Middle frontal gyrus (tissue), 1 donor: ENCODE results near the gene EYS.
"Not testable (repeated sequence)": the region's sequence is repeated elsewhere in the genome, so short reads cannot be mapped to it uniquely, and the experiment has no call there.

Experiments used
- DNase-seq: peaks from one replicate; pipeline ENCODE4 v3.0.0-alpha.2; 2015; ENCODE audit warnings: low spot score; ENCODE audit errors: extremely low spot score

The EYS gene

GRCh38 chr6:64486578-64487351, 1220.3 kb downstream of the EYS start:
- DNase-seq = no peak

GRCh38 chr6:64483956-64484499, 1223.0 kb downstream of the EYS start:
- DNase-seq = no peak

GRCh38 chr6:64482631-64483030, 1224.4 kb downstream of the EYS start:
- DNase-seq = no peak

GRCh38 chr6:64479134-64479533, 1227.9 kb downstream of the EYS start:
- DNase-seq = no peak

GRCh38 chr6:64477391-64477790, 1229.6 kb downstream of the EYS start:
- DNase-seq = no peak

GRCh38 chr6:64476935-64477334, 1230.1 kb downstream of the EYS start:
- DNase-seq = no peak

GRCh38 chr6:64469405-64469804, 1237.6 kb downstream of the EYS start:
- DNase-seq = not testable (repeated sequence)

- DNase-seq = no peak
Measured at GRCh38 chr6:64467656-64468055, 1239.4 kb downstream of the EYS start.

GRCh38 chr6:64459411-64459944, 1247.5 kb downstream of the EYS start:
- DNase-seq = no peak

GRCh38 chr6:64448101-64448500, 1258.9 kb downstream of the EYS start:
- not testable (repeated sequence) for DNase-seq

- DNase-seq = no peak
Measured at GRCh38 chr6:64445038-64445437, 1262.0 kb downstream of the EYS start.

GRCh38 chr6:64439274-64439673, 1267.8 kb downstream of the EYS start:
- DNase-seq = no peak

- DNase-seq = no peak
Measured at GRCh38 chr6:64437996-64438395, 1269.0 kb downstream of the EYS start.

- no peak for DNase-seq
Measured at GRCh38 chr6:64429926-64430325, 1277.1 kb downstream of the EYS start.

GRCh38 chr6:64428186-64428585, 1278.8 kb downstream of the EYS start:
- DNase-seq = no peak

- DNase-seq = peak; percentile 78
Measured at GRCh38 chr6:64415926-64416325, 1291.1 kb downstream of the EYS start.

- DNase-seq = no peak
Measured at GRCh38 chr6:64411226-64411625, 1295.8 kb downstream of the EYS start.

- no peak for DNase-seq
Measured at GRCh38 chr6:64409948-64410347, 1297.1 kb downstream of the EYS start.

- no peak for DNase-seq
Measured at GRCh38 chr6:64404396-64404795, 1302.6 kb downstream of the EYS start.

- no peak for DNase-seq
Measured at GRCh38 chr6:64383277-64383676, 1323.7 kb downstream of the EYS start.

GRCh38 chr6:64376394-64376793, 1330.6 kb downstream of the EYS start:
- DNase-seq = no peak

- no peak for DNase-seq
Measured at GRCh38 chr6:64357430-64357829, 1349.6 kb downstream of the EYS start.

GRCh38 chr6:64347411-64347810, 1359.6 kb downstream of the EYS start:
- no peak for DNase-seq
